GM21447 (cell line): ENCODE results near the gene SLC22A23.

ENCODE experiments used
- ATAC-seq: cut with Tn5 transposase; IDR thresholded peaks from one replicate; pipeline ENCODE4 v1.9.1; 2021; ENCODE audit not compliant: unreplicated experiment

SLC22A23 gene

GRCh38 chr6:3337521-3338350, 119.1 kb downstream of the SLC22A23 start:
- ATAC-seq = no peak

- ATAC-seq = no peak
Observed at GRCh38 chr6:3336859-3337515, 119.9 kb downstream of the SLC22A23 start.

GRCh38 chr6:3336066-3336786, 120.6 kb downstream of the SLC22A23 start:
- ATAC-seq = no peak

GRCh38 chr6:3335169-3335568, 121.7 kb downstream of the SLC22A23 start:
- ATAC-seq = no peak

- no peak for ATAC-seq
Observed at GRCh38 chr6:3334555-3334954, 122.3 kb downstream of the SLC22A23 start.

GRCh38 chr6:3333263-3333662, 123.6 kb downstream of the SLC22A23 start:
- no peak for ATAC-seq

- no peak for ATAC-seq
Observed at GRCh38 chr6:3331971-3332370, 124.9 kb downstream of the SLC22A23 start.

- ATAC-seq = no peak
Observed at GRCh38 chr6:3331494-3331893, 125.4 kb downstream of the SLC22A23 start.

GRCh38 chr6:3330199-3330598, 126.7 kb downstream of the SLC22A23 start:
- no peak for ATAC-seq

- ATAC-seq = no peak
Observed at GRCh38 chr6:3329393-3330051, 127.3 kb downstream of the SLC22A23 start.

GRCh38 chr6:3328796-3329195, 128.1 kb downstream of the SLC22A23 start:
- no peak for ATAC-seq

GRCh38 chr6:3328145-3328544, 128.7 kb downstream of the SLC22A23 start:
- ATAC-seq = no peak

- no peak for ATAC-seq
Observed at GRCh38 chr6:3327403-3327802, 129.4 kb downstream of the SLC22A23 start.

- ATAC-seq = no peak
Observed at GRCh38 chr6:3326981-3327380, 129.9 kb downstream of the SLC22A23 start.

GRCh38 chr6:3326184-3326971, 130.5 kb downstream of the SLC22A23 start:
- ATAC-seq = no peak

GRCh38 chr6:3325210-3325609, 131.6 kb downstream of the SLC22A23 start:
- no peak for ATAC-seq

- ATAC-seq = peak; percentile 75
Observed at GRCh38 chr6:3324262-3324942, 132.4 kb downstream of the SLC22A23 start.

GRCh38 chr6:3323696-3324261, 133.1 kb downstream of the SLC22A23 start:
- no peak for ATAC-seq

GRCh38 chr6:3323148-3323547, 133.7 kb downstream of the SLC22A23 start:
- ATAC-seq = no peak
